Right lung (tissue), 5 donors: Measurements from ENCODE around the gene PNMA6F. TPM values are rescaled to one million over a fixed set of nuclear protein-coding genes. Genes with fewer than 3 reads are reported as not detected.
"Not testable (repeated sequence)": the region's sequence is repeated elsewhere in the genome, so short reads cannot be mapped to it uniquely, and the experiment has no call there.

Source experiments
- DNase-seq, 2 donors: peaks; one replicate each; pipeline ENCODE4 v3.0.0-alpha.2; 2013
- polyA plus RNA-seq, 5 donors: library from polyadenylated mRNA; unstranded; fragments of 120-200 nt; gene quantifications; one replicate each; pipeline versions ENCODE4 v1.2.1 to v1.2.3, GENCODE V29; 2013; ENCODE audit warnings: inconsistent platforms in 1 of 5, low replicate concordance in 1 of 5; ENCODE audit not compliant: insufficient read length in 5 of 5, insufficient read depth in 1 of 5

PNMA6F gene
- polyA plus RNA-seq, 5 donors, result not detected

- no peak for DNase-seq
These were observed 18.0 kb downstream of the PNMA6F start for GRCh38 chrX:153303276-153304262.

GRCh38 chrX:153302796-153303195 lies 18.8 kb downstream of the PNMA6F start:
- DNase-seq, result no peak

- DNase-seq, result no peak
These were observed 19.8 kb downstream of the PNMA6F start for GRCh38 chrX:153301746-153302145.

GRCh38 chrX:153299855-153300254 lies 21.7 kb downstream of the PNMA6F start:
- DNase-seq, result no peak

- DNase-seq, result no peak
These were observed 24.2 kb downstream of the PNMA6F start for GRCh38 chrX:153297376-153297775.

GRCh38 chrX:153293485-153294071 lies 28.0 kb downstream of the PNMA6F start:
- DNase-seq, result not testable (repeated sequence)

GRCh38 chrX:153288807-153289206 lies 32.8 kb downstream of the PNMA6F start:
- not testable (repeated sequence) for DNase-seq

- not testable (repeated sequence) for DNase-seq
These were observed 35.9 kb downstream of the PNMA6F start for GRCh38 chrX:153285678-153286077.

- DNase-seq, result not testable (repeated sequence)
These were observed 37.6 kb downstream of the PNMA6F start for GRCh38 chrX:153283982-153284381.

GRCh38 chrX:153281784-153282183 lies 39.8 kb downstream of the PNMA6F start:
- DNase-seq, result not testable (repeated sequence)

- not testable (repeated sequence) for DNase-seq
These were observed 42.3 kb downstream of the PNMA6F start for GRCh38 chrX:153279304-153279703.

GRCh38 chrX:153276049-153276448 lies 45.5 kb downstream of the PNMA6F start:
- not testable (repeated sequence) for DNase-seq

- not testable (repeated sequence) for DNase-seq
These were observed 46.1 kb downstream of the PNMA6F start for GRCh38 chrX:153275418-153275817.

- DNase-seq, result not testable (repeated sequence)
These were observed 49.0 kb downstream of the PNMA6F start for GRCh38 chrX:153272584-153272983.

GRCh38 chrX:153272070-153272469 lies 49.5 kb downstream of the PNMA6F start:
- DNase-seq, result not testable (repeated sequence)

Other genes with a start within 250 kb of the PNMA6F start
- gene PNMA6A, start 249.3 kb downstream of the PNMA6F start, polyA plus RNA-seq, result 1 to 10 TPM; 1.3 to 3.2 (median 2.5) TPM
- gene MAGEA1, start 142.5 kb downstream of the PNMA6F start, polyA plus RNA-seq, result not detected
- gene ZNF275, start 12.4 kb upstream of the PNMA6F start, polyA plus RNA-seq, result 10 to 100 TPM; 14.1 to 17.3 (median 15.2) TPM
- gene PNMA6E, start 79.6 kb upstream of the PNMA6F start, polyA plus RNA-seq, result not detected
- 1 to 10 TPM in 1 of 5 donors, under 1 TPM in 4; 0.78 to 1.2 (median 0.91) TPM for gene ZFP92, start 89.7 kb upstream of the PNMA6F start, polyA plus RNA-seq
- 1 to 10 TPM in 1 of 5 donors, under 1 TPM in 4; 0.35 to 1.2 (median 0.76) TPM for gene TREX2, start 124.3 kb upstream of the PNMA6F start, polyA plus RNA-seq
- 10 to 100 TPM; 27.1 to 45.0 (median 36.5) TPM for gene HAUS7, start 148.8 kb upstream of the PNMA6F start, polyA plus RNA-seq
- 100 to 1,000 TPM; 124 to 242 (median 164) TPM for gene BGN, start 173.2 kb upstream of the PNMA6F start, polyA plus RNA-seq
- gene ATP2B3, start 195.9 kb upstream of the PNMA6F start, polyA plus RNA-seq, result under 1 TPM; 0.17 to 0.43 (median 0.29) TPM